ENCODE data around the gene CCDC137.

The CCDC137 gene

GRCh38 chr17:81695211-81695610 lies 28.7 kb downstream of the CCDC137 start:
- H3K27ac ChIP-seq = no peak overlapping the region
- TF ChIP-seq ZFX (IDR thresholded peaks at IDR 0.05) = no peak
- no peak for TF ChIP-seq CTCF (conservative IDR thresholded peaks at IDR 0.05)

GRCh38 chr17:81695801-81696200 lies 29.3 kb downstream of the CCDC137 start:
- no peak overlapping the region for H3K27ac ChIP-seq
- TF ChIP-seq ZFX (IDR thresholded peaks at IDR 0.05) (no peak), CTCF (conservative IDR thresholded peaks at IDR 0.05) (no peak)

- H3K27ac ChIP-seq = no peak overlapping the region
- TF ChIP-seq ZFX (IDR thresholded peaks at IDR 0.05) (no peak), CTCF (conservative IDR thresholded peaks at IDR 0.05) (no peak)
Observed at GRCh38 chr17:81696218-81696941, 29.8 kb downstream of the CCDC137 start.

GRCh38 chr17:81697261-81698044 lies 30.9 kb downstream of the CCDC137 start:
- TF ChIP-seq ZFX (IDR thresholded peaks at IDR 0.05) (no peak), CTCF (conservative IDR thresholded peaks at IDR 0.05) (no peak)
- no peak overlapping the region for H3K27ac ChIP-seq

- TF ChIP-seq ZFX (IDR thresholded peaks at IDR 0.05) (no peak), CTCF (conservative IDR thresholded peaks at IDR 0.05) (no peak)
- no peak overlapping the region for H3K27ac ChIP-seq
Observed at GRCh38 chr17:81700353-81701287, 34.1 kb downstream of the CCDC137 start.

- peak overlapping the region; percentile 99 for H3K27ac ChIP-seq
- no peak for TF ChIP-seq CTCF (conservative IDR thresholded peaks at IDR 0.05)
- TF ChIP-seq ZFX (IDR thresholded peaks at IDR 0.05) = no peak
Observed at GRCh38 chr17:81701288-81702071, 34.9 kb downstream of the CCDC137 start.
